WERI-Rb-1 (cell line): ENCODE results near the gene GPR161.

Experiments used
- DNase-seq: peaks from one replicate; pipeline ENCODE4 v3.0.0-alpha.2; 2020
- H3K27ac ChIP-seq: fragments of 250-450 bp; sonication (Bioruptor Pico); 2 replicates; pipeline ENCODE4 v1.5.1; 2020; ENCODE audit warnings: mild to moderate bottlenecking, moderate library complexity
- H3K27me3 ChIP-seq: fragments of 250-450 bp; sonication (Bioruptor Pico); 2 replicates; pipeline ENCODE4 v1.5.1; 2021; ENCODE audit warnings: mild to moderate bottlenecking, low read depth, moderate library complexity; ENCODE audit not compliant: insufficient read depth, severe bottlenecking
- H3K36me3 ChIP-seq: fragments of 250-450 bp; sonication (Bioruptor Pico); 2 replicates; pipeline ENCODE4 v1.5.1; 2020; ENCODE audit warnings: mild to moderate bottlenecking, moderate library complexity
- H3K4me3 ChIP-seq: 2 replicates; pipeline ENCODE4 v1.5.1; 2011; ENCODE audit warnings: low read depth, mild to moderate bottlenecking, control low read depth, low read length
- H3K9me3 ChIP-seq: fragments of 250-450 bp; sonication (Bioruptor Pico); 2 replicates; pipeline ENCODE4 v1.5.1; 2021; ENCODE audit warnings: mild to moderate bottlenecking, moderate library complexity; ENCODE audit not compliant: severe bottlenecking
- CTCF ChIP-seq: IDR thresholded peaks from 2 replicates; pipeline ENCODE4 v1.5.1; 2011; ENCODE audit warnings: low read depth, mild to moderate bottlenecking, control low read depth, inconsistent platforms, low read length

The GPR161 gene

GRCh38 chr1:168083456-168084325 is 53.0 kb downstream of the GPR161 start:
- Histone ChIP-seq H3K27me3 (no peaks in the 10 kb centered on the region), H3K4me3 (no peak overlapping the region), H3K27ac (no peak overlapping the region), H3K36me3 (no peaks in the 10 kb centered on the region), H3K9me3 (no peaks in the 10 kb centered on the region)
- TF ChIP-seq CTCF: no peak
- DNase-seq: no peak

GRCh38 chr1:168082008-168082876 is 54.5 kb downstream of the GPR161 start:
- Histone ChIP-seq H3K36me3 (no peaks in the 10 kb centered on the region), H3K9me3 (no peaks in the 10 kb centered on the region), H3K27me3 (no peaks in the 10 kb centered on the region), H3K27ac (no peak overlapping the region), H3K4me3 (no peak overlapping the region)
- TF ChIP-seq CTCF: peak; percentile 87
- DNase-seq: peak; percentile 56

- Histone ChIP-seq H3K27ac (no peak overlapping the region), H3K36me3 (no peaks in the 10 kb centered on the region), H3K4me3 (no peak overlapping the region), H3K9me3 (no peaks in the 10 kb centered on the region), H3K27me3 (no peaks in the 10 kb centered on the region)
- no peak for TF ChIP-seq CTCF
- DNase-seq: no peak
Measured at GRCh38 chr1:168081373-168082007, 55.2 kb downstream of the GPR161 start.

- H3K27me3 ChIP-seq: no peaks in the 10 kb centered on the region
- H3K4me3 ChIP-seq: no peak overlapping the region
- DNase-seq: no peak
- H3K36me3 ChIP-seq: no peaks in the 10 kb centered on the region
- no peak overlapping the region for H3K27ac ChIP-seq
- TF ChIP-seq CTCF: no peak
- H3K9me3 ChIP-seq: no peaks in the 10 kb centered on the region
Measured at GRCh38 chr1:168079761-168080160, 57.0 kb downstream of the GPR161 start.

- H3K27ac ChIP-seq: no peak overlapping the region
- H3K4me3 ChIP-seq: no peak overlapping the region
- no peak for DNase-seq
- TF ChIP-seq CTCF: no peak
- no peaks in the 10 kb centered on the region for H3K27me3 ChIP-seq
- H3K36me3 ChIP-seq: no peaks in the 10 kb centered on the region
- H3K9me3 ChIP-seq: no peaks in the 10 kb centered on the region
Measured at GRCh38 chr1:168069384-168069783, 67.3 kb downstream of the GPR161 start.
